ENCODE measurements around the gene MPDU1.

MPDU1 gene

DNA sequence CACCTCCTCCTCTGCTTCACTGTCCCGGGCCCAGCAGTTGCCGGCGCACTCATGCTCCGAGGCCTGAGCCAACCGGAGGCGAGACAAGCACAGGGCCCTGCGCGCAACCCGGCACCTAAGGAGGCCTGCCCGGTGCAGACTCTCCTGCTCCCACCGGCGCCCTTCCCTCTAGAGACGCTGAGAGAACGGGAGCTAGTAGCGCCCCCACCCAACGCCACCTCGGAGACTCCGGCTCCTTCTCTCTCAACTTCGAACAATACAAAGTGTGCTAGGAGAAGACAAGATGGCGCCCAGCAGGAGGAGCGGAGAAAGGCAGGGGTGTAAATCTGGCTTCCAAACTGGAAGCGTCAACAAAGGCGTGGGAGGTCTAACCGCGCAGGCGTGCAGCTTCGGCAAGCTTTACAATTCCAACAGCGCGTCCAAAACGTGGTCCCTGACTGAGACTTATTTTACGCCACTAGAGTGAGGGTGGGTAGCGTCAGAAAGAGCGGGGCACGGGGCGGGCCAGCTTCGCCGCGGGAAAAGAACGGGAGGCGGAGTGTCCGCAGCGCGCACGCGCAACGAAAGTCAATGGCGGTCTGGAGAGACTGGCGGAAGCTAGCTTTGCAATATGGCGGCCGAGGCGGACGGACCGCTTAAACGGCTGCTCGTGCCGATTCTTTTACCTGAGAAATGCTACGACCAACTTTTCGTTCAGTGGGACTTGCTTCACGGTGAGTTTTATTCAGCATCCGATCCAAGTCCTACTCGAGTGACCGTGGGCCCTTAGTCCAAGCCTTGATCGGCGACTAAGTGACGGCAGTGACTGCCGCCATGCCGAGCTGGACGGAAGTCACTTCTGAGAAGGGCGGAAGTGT lies at the start of gene MPDU1:
MPDU1 (plus strand) TSS at position 600 of the 857 bp plus-strand sequence; CDS start at position 611, 11 bp downstream.
- peak; percentile 43 for FAIRE-seq

DNA sequence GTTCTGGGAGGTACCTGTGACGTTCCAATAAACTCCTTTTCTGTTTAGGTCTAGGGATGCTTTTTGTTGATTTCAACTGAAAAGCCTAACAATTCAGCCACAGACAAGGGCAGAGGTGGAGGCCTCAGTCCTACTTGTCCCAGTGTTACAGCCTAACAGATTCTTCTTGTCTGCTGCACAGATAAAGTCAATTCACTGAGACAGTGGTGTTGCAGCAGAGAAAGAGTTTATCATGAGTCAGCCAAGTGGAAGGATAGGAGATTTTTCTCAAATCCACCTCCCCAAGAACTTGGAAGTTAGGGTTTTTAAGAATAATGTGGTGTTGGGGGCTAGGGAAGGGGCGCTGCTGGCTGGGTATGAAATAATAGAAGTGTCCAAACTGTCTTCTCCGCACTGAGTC lies 45.6 kb upstream of the MPDU1 start:
- FAIRE-seq = no peak

DNA sequence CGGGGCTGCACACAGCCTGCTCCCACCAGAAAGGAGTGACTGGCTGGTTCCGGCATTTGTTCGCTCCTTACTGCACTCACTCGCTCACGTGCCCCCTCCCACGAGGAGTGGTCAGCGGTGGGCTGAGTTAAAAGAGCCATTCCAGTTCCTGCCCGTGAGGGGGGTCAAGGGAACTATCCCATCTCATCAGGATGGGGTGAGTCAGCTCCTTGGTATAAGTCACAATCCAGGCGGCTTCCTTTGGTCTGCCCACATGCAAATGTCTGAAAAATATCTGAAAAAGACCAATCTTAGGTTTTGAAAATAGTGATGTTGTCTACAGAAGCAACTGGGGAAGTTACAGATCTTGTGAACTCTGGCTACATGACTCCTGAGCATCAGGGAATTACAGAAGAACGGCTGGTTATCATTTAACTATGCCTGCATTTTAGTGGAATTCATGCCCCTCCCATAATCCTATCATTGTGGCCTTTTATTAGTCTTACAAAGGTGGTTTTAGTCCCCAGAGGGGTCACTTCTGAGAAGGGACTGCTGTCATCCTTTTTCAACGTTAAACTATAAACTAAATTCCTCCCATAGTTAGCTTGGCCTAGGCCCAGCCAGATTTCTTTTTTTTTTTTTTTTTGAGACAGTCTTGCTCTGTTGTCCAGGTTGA lies 44.6 kb upstream of the MPDU1 start:
- no peak for FAIRE-seq

DNA sequence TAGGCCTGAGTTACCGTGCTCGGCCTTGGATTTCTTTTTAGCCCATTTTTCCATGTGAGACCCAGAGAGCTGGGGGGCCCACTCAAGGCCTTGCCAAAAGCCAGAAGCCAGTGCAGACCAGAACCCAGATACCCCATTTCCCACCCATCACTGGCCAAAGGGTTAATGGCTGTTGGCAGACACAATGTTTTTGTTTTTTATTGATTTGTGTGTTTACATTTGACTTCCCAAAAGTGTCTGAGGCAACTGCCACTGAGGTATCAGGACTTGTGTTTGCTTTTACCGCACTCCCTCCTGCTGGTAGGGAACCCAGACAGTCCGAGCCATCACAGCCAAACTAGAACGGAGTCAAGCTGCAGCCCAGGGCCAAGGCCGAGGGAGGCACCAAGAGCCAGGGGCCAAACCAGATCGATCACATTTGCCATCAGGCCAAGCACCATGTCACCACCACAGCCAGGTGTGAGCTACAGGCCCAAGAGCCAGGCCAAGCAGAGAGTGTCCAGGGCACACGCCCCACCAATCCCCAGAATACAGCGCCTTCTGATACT lies 42.5 kb upstream of the MPDU1 start:
- FAIRE-seq = no peak

DNA sequence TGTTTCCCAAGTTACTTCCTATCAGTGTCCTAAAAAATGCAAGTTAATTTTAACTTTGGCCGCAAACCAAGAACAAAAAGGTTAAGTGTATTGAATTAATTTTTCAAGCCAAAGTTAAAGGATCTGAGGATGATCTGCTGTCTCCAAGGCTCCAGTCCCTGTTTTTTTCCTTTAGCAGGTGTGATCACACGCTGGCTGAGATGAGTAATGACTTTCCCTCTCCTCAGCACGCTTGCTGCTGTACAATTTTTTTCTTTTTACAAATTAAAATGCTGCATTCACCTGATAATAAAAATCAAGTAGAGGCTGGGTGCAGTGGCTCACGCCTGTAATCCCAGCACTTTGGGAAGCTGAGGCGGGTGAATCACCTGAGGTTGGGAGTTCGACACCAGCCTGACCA lies 38.7 kb upstream of the MPDU1 start:
- FAIRE-seq = no peak

DNA sequence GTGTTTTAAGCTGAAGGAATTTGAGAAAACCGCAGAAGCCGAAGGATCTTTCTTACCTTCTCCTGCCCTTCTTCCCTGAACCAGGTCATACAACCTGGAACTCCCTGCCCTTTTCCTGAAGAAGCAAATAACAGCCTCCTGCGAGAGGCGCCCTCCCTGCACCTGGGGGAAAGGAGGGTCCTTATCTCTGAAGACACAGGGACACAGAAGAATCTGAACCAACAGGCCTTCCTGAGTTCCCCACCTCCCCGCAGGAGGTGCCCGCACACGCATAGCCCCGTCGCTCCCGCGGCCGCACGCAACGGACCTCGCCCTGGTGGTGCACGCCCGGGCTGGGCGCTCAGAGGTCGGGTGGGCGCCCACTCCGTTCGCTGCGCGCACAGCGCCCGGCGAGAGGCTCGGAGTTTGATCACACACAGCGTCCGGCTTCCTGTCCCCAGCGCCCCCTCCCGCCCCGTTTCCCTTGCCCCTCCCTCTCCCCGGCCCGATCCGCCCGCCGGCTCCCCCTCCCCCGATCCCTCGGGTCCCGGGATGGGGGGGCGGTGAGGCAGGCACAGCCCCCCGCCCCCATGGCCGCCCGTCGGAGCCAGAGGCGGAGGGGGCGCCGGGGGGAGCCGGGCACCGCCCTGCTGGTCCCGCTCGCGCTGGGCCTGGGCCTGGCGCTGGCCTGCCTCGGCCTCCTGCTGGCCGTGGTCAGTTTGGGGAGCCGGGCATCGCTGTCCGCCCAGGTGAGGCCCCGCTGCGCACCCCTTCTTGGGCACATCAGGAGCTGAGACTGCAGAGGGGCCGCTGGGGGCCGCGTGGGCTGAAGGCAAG lies 34.9 kb upstream of the MPDU1 start, which contains the start of gene TNFSF12:
TNFSF12 (plus strand) TSS at position 474 of the 816 bp plus-strand sequence; CDS start at position 570, 96 bp downstream.
- no peak for FAIRE-seq

DNA sequence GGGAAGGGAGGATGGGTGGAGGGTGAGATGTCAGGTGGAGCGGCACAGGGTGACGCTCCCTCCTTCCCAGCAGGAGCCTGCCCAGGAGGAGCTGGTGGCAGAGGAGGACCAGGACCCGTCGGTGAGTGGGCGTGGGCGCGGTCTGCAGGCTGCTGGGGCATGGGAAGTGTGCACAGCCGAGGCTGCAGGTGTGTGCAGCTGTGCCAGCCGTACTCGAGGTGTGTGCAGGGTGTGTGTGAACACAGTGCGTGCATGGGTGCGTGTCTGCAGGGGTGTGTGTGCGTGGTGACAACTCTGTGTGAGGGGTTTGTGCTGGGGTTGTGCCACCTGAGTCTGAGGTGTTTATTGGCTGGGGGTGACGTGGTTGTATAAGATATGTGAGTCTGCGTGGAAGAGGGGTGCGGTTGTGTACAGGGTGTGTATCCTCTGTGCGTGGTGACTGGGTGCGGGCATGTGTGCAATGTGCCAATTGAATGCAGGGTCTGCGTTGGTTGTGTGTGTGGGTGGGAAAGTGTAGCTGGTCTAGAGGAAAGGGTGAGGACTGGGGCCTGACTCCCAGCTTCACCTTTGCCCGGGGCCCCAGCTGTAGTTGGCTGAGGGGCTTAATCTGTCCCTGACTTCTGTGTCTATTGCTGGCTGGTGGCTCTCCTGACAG lies 34.1 kb upstream of the MPDU1 start:
- FAIRE-seq = no peak

DNA sequence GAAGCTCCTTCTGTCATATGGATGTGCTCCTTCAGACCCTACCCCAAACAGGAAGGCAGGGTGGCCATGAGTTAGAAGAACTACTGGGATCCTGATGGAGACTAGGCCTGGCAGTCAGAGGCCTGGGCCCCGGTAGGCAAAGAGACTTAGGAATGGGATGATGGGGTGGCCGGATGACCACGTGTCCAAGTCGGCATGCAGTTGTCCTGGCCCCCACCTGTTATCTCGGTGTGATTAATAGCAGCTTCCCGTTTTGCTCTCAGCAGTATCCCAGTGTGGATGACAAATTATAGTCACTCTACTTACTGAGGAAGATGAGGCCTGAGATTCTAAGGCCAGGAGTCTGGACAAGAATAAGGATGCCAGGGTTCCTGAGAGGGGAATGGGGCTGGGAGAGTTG lies 33.3 kb upstream of the MPDU1 start:
- FAIRE-seq = no peak

DNA sequence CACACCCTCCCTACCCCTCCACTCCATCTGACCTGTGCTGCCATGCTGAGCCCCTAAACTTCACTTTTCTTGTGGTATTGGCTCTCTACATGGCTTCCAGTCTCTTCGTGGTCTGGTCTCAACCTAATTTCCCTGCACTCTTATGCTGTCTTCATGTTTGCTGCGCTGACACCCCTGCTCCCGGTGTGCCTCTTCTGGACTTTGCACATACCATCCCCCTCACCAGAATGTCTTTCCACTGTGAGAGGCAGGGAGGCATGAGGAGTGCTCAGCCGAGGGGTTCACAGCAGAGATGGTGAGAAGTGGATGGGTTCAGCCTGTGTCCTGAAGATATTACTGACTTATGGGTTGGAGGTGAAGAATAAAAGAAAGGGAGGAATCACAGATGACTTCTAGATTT lies 32.3 kb upstream of the MPDU1 start:
- no peak for FAIRE-seq

DNA sequence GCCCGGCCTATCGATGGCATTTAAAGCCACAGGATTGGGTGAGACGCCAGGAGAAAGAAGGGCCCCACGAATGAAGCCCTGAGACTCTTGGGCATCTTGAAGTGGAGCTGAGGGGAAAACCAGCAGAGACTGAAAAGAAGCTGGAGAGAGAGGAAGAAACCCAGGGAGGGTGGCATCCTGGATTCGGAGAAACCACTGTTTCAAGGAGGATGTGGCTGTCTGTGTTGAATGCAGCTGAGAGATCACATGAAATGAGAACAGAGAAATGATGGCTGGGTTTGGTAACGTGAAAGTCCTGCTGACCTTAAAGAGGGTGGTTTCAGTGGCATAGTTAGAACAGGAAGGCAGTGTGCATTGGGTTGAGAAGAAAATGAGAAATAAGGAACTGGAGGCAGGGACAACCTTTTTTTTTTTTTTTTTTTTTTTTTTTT lies 31.0 kb upstream of the MPDU1 start:
- no peak for FAIRE-seq

DNA sequence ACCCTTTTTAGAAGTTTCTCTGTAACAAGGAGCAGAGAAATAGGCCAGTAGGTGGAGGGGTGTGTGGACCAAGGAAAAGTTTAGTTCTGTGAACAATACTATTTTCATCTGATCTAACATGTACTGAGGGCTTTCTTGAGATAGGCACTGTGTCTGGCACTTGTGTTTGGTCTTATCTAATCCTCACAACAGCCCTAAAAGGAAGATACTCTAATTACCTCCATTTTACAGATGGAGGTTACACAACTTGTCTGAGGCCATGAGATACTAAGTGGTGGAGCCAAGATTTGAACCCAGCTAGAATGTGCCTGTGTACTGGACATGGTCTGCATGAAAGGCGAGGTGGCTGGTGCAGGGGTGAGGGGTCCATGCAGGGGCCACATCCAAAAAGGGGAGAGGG lies 30.3 kb upstream of the MPDU1 start:
- no peak for FAIRE-seq

DNA sequence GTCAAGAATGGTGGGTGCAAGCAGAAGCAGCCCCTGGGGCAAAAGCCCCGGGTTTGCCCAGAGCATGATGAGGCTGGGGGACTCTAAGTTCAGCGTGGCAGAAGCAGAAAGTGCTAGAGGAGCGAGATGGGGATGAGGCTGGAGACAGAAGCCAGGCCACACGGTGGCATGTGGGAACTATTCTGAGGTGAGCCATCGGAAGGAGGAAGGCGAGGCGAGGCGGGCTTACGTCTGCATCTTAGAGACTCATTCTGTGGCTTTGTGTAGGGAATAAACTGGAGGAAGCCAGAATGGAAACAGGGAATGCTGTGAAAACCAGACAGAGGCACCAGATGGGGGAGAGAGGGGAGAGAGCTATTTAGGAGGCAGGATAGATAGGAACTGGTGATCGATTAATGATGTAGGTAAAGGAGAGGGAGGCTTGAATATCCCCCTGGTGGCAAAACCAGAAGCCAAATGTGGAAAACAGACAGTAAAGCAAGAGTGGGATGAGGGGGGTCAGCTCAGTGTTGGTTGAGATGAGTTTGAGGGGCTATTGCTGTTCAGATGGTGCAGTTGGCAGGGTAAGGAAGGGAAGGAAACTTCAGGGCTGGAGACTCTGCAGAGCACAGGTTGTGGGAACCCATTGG lies 28.2 kb upstream of the MPDU1 start:
- FAIRE-seq = no peak

DNA sequence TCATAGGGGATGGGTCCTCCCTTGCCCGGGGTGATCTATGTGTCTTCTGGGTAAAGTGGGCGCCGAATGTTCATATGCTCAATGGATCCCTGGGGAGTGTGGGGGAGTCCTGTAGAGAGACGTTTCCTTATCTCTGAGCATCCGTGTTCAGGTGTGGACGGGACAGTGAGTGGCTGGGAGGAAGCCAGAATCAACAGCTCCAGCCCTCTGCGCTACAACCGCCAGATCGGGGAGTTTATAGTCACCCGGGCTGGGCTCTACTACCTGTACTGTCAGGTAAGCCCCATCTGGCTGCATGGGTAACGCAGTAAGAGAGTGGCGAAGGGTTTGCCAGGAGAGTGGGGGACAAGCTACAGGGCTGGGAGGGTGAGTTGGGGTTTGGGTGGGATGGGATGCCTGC lies 27.0 kb upstream of the MPDU1 start:
- no peak for FAIRE-seq

DNA sequence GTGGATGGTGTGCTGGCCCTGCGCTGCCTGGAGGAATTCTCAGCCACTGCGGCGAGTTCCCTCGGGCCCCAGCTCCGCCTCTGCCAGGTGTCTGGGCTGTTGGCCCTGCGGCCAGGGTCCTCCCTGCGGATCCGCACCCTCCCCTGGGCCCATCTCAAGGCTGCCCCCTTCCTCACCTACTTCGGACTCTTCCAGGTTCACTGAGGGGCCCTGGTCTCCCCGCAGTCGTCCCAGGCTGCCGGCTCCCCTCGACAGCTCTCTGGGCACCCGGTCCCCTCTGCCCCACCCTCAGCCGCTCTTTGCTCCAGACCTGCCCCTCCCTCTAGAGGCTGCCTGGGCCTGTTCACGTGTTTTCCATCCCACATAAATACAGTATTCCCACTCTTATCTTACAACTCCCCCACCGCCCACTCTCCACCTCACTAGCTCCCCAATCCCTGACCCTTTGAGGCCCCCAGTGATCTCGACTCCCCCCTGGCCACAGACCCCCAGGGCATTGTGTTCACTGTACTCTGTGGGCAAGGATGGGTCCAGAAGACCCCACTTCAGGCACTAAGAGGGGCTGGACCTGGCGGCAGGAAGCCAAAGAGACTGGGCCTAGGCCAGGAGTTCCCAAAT lies 26.4 kb upstream of the MPDU1 start:
- no peak for FAIRE-seq

DNA sequence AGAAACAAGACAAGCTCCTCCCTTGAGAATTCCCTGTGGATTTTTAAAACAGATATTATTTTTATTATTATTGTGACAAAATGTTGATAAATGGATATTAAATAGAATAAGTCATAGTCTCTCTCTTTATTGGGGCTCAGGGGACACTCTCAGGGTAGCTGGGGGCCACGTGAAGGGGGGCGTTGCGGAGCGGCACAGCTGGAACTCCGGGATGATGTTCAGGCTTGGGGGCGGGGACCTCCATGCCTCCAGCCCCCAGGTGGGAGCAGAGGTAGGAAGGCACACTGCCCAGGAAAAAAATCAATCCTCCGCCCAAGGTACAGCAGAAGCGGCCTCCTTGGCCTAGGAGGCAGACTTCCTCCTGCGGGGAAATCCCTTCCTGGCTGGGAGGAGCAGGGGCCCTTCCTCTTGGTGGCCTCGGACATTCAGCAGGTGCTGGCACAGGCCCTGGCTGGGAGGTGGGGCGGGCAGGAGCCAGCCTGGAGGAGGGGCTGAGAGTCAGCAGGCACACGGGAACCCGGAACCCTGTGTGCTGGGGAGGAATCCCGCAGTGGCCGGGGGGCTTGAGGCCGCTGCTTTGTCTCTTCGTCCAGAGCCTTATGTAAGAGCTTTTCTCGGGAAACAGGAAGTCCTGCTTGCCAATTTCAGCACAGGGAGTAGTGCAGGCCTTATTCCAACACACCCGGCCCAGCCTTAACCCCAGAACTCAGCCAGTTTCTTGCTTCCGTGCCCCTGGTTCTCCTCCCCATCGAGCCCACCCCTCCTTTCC lies 25.7 kb upstream of the MPDU1 start:
- no peak for FAIRE-seq

DNA sequence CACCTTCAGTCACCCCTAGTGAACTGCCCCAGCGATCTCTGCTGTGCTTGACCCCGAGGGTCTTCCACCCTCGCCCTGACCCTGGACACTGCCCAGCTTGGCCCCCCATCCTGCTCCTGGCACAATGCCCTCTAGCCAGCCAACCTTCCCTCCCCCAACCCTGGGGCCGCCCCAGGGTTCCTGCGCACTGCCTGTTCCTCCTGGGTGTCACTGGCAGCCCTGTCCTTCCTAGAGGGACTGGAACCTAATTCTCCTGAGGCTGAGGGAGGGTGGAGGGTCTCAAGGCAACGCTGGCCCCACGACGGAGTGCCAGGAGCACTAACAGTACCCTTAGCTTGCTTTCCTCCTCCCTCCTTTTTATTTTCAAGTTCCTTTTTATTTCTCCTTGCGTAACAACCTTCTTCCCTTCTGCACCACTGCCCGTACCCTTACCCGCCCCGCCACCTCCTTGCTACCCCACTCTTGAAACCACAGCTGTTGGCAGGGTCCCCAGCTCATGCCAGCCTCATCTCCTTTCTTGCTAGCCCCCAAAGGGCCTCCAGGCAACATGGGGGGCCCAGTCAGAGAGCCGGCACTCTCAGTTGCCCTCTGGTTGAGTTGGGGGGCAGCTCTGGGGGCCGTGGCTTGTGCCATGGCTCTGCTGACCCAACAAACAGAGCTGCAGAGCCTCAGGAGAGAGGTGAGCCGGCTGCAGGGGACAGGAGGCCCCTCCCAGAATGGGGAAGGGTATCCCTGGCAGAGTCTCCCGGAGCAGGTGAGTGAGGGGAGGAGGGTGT lies 24.9 kb upstream of the MPDU1 start, which contains the start of gene TNFSF13:
TNFSF13 (plus strand) TSS at position 207 of the 776 bp plus-strand sequence; CDS start at position 497, 290 bp downstream.
- FAIRE-seq = no peak

DNA sequence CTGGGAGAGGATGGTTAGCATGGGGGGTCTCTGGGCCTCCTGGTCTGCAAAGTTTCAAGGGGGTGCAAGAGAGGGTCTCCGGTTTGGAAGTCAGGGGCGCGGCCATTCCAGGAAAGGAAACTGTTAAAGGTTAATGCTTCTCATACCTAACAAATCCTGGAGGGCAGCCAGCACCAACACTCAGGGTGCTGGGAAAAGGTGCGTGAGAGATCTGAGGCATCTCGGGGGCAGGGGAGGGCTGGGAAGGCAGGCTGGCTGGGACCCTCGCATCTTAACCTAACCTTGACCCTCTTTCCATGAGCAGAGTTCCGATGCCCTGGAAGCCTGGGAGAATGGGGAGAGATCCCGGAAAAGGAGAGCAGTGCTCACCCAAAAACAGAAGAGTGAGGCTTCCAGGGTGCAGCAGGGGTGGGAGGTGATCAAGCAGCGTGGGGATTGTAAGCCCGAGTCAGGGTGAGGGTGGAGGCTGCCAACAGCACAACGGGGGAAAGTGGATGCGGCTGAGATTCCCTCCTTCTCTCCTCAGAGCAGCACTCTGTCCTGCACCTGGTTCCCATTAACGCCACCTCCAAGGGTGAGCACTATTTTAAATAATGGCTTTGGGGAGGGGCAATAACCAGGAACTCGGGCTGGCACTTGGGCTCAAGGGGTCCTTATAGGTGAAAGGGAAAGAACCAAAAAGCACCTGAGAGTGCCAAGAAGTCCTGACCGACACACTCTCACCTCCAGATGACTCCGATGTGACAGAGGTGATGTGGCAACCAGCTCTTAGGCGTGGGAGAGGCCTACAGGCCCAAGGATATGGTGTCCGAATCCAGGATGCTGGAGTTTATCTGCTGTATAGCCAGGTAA lies 24.1 kb upstream of the MPDU1 start:
- FAIRE-seq = no peak

DNA sequence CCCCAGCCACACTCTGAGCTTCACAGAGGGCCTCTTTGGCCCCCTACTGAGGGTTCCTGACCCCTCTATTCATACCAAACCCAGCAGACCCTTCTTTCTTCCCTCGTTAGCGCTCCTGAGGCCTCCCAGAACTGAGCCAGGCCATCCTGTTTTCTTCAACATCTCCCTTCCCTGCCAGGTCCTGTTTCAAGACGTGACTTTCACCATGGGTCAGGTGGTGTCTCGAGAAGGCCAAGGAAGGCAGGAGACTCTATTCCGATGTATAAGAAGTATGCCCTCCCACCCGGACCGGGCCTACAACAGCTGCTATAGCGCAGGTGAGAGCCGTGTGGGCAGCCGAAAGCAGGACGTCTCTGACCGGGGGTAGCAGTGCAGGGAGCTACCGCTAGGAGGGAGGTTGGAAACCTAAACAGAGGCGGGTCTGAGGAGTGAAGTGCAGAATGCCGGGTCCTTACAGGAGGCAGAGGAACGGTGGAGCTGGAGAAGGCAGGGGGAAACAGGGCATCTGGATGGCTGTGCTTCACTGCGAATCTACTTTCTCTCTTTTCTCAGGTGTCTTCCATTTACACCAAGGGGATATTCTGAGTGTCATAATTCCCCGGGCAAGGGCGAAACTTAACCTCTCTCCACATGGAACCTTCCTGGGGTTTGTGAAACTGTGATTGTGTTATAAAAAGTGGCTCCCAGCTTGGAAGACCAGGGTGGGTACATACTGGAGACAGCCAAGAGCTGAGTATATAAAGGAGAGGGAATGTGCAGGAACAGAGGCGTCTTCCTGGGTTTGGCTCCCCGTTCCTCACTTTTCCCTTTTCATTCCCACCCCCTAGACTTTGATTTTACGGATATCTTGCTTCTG lies 23.3 kb upstream of the MPDU1 start:
- no peak for FAIRE-seq

Measured in islet of Langerhans (tissue), 1 donor.